OCI-M2 (cell line): ENCODE data around the gene TUBG1.
"Not testable (repeated sequence)": the region's sequence is repeated elsewhere in the genome, so short reads cannot be mapped to it uniquely, and the experiment has no call there.

Experiments used
- DNase-seq: peaks from one replicate; lab custom pipeline; 2025; ENCODE audit not compliant: unreplicated experiment; lab: John Stamatoyannopoulos, UW

The TUBG1 gene

DNA sequence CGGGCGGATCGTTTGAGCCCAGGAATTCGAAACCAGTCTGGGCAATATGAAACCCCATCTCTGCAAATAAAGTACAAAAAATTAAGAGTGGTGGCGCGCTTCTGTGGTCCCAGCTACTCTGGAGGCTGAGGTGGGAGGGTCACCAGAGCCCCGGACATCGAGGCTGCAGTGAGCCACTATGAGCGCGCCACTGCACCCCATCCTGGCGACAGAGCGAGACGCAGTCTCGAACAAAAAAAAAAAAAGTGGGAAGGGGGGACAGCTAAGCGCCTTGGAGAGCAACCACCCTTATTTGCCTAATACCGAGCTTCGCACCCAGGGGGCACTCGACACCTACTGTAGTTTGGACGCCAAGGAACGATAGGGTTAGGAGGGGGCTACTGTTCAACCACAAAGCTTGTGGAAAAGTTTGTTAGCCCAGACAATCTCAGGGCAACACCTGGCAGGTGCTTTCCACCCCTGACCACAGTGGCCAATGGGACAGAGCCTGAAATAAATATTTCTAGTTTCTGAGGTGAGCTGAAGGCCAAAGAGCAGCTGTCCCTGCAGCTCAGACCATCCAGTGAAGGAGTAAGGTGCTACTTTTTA is 31.1 kb upstream of the TUBG1 start:
- DNase-seq = peak; percentile 51

GRCh38 chr17:42579794-42580551 is 29.5 kb upstream of the TUBG1 start:
- no peak for DNase-seq

DNA sequence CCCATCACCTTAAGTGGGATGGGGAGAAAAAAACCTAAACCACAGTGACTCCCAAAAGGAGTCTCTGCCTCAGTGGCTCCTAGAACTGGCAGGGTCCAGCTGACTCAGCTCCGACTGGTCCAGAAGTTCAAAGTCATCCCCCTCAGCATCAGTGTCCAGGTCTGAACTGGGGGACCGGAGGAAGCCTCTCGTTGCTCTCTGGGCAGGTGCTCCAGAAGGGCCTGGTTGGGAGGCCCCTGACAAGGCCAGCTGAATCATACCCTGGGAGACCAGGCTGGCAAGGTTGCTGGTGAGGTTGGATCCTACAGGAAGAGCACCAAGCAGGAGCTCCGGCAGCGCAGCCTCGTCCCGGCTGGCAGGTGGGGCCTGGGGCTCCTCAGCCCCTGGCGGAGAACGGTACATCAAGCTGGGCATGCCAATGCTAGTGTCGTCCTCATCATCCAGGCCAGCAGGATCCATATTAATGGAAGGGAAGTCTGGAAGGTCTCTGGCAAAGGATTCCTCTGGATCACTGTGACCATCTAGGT is 27.7 kb upstream of the TUBG1 start:
- no peak for DNase-seq

DNA sequence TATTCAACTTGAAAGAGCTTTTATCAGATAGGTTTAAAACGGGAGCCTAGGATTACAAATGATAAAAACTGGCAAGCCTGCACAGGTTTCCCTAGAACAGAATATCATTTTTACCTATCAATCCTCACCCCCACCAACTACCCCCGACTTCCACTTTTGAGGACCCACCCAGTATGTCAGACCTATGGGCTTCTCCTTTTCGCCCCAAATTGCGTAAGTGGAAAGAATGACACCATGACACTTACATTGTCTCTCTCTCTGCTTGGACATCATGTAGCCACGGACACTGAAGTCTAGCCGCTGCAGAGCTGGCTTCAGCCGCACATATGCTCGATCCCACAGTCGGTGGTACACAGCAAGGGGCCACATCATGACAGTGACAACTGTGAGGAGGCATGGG is 24.6 kb upstream of the TUBG1 start:
- no peak for DNase-seq

GRCh38 chr17:42585353-42585752 is 24.1 kb upstream of the TUBG1 start:
- DNase-seq = no peak

DNA sequence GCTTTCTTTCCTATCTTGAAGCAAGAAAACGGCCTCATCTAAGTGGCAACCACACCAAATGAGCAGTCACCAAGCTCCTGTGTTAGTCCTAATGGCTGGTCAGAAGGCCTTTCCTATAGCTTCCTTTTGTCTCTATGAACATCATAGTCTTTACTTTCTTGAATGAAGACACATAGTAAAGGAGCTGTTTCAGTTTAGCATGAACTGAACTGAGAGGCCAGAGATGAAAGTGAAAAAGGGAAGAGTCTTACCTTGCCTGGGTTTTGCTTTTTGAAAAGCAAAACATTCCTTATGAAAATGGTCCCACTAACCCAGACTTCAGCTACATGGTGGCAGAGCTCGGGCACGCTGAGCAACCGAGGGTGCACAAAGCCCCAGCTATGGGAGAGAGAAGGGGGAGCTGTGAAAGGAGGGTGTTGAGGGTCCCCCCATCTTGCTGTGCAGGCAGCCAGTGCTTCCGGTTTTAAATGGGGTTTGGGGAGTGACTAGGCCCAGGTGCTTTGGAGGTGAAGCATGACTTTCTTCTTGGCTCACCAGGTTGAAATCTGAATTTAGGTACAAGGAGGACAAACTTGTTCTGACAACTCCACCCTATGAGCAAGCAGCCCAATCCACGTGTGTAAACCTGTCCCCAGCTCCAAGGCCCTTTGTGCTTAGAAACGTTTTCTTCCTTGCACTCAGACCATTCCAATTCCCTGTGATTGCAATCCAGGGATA is 22.8 kb upstream of the TUBG1 start:
- no peak for DNase-seq

DNA sequence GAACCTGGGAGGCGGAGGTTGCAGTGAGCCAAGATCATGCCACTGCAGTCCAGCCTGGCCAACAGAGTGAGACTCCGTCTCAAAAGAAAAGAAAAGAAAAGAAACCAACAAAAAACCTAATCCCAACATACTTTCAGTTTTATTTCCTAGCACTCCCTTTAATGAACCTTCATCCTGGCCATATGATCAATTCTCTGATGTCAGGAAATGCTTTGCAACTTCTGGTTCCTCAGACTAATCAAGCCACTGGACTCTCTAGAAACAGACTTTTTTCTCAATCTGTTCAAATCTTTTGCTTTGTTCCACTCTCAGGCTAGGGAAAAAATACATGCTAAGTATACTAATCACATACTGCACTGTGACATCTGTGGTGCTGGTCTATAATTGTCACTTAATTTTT is 18.6 kb upstream of the TUBG1 start:
- no peak for DNase-seq

GRCh38 chr17:42591411-42591810 is 18.1 kb upstream of the TUBG1 start:
- no peak for DNase-seq

- no peak for DNase-seq
Observed at GRCh38 chr17:42596386-42596785, 13.1 kb upstream of the TUBG1 start.

DNA sequence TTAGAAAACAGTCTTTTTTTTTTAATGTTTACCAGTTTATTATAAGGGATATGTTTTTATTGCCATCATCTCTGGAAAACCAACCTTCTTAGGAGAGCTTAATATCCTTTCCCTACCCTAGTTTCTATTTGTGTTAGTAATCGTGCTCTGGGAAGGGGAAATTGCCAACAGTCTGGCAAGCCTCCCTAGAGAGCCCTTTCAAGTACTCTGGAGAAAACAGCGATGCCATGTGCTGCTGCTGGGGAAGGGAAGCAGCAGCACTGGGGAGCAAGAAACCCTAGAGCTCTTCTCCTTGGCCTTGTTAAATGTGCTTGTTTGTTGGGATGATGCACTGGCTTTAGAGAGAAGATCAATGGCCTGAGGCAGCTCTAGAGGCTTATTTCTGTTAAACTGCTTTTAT is 10.6 kb upstream of the TUBG1 start:
- no peak for DNase-seq

DNA sequence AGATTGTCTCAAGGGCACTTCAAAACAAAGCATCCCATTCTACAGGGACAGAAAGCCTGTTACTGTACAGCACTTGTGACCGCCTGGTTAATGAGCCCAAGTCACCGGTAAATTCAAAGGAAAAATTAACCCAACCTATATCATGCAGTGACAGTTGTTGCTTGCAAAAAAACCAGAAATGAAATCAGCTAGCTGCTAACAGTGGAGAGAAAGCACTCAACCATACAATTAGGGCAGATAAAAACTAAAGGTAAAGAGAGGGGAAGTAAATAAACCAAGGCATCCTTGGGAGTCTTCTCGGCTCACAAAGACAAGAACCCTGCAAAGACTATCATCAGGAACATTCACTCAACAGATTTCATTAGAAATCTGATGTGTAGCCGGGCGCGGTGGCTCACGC is 6.2 kb upstream of the TUBG1 start:
- DNase-seq = no peak

DNA sequence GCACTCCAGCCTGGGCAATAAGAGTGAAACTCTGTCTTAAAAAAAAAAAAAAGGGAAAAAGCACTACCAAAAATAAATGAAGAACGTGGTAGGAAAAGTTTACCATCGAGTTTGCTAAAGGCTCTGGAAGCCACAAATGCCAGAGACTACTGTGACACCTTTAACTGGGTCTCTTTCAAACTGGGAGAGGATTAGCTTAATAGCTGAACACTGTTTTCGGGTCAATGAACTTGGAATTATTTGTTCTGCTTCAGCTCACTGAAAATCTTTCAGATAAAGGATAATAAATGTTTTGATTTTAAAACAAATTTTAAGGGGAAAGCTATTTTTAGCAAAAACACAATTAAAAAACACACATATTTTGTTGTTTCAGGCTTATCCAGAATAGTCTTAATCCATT is 1.7 kb upstream of the TUBG1 start:
- DNase-seq = no peak

DNA sequence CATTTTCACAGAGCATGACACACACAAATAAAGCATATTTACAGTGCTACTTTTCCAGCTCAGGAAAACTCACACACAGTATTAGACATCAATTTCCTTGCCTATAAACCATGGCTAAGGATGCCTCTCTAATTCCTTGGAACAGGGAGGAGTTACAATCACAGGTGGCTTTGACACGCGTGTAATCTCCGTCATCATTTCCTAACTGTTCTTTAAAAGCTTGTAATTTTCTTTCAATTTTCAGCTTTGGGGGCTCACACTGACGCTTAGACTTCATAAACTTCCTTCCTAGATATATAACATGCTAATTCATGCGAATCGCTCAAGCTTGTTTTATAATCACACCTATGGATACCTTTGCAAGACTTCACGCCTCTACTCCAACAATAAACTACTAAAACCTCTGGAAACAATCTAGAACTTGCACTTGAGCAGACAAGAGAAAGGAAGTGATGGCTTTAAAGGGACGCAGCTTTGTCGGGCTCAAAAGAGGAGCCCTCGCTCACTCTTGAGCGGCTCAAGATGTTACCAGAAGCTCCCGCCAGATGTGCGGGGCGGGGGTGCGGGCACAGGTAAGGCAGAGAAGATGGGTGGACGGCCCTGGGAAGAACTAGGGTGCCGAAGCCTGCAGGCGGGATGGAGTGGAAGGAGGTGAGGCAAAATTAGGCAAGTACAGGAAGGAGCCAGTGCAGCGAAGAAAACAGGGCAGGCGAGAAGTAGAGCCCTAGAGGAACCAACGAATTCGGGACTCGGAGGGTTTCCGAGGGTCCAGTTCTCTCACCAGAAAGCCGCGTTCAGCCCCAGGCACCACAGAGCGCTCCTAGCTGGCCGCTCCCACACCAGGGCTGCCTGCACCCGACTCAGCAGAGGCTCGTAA is 940 bp upstream of the TUBG1 start:
- no peak for DNase-seq

- DNase-seq = not testable (repeated sequence)
Observed at GRCh38 chr17:42609814-42610801, 625 bp downstream of the TUBG1 start.

- DNase-seq = no peak
Observed at GRCh38 chr17:42612013-42612412, 2.5 kb downstream of the TUBG1 start.

DNA sequence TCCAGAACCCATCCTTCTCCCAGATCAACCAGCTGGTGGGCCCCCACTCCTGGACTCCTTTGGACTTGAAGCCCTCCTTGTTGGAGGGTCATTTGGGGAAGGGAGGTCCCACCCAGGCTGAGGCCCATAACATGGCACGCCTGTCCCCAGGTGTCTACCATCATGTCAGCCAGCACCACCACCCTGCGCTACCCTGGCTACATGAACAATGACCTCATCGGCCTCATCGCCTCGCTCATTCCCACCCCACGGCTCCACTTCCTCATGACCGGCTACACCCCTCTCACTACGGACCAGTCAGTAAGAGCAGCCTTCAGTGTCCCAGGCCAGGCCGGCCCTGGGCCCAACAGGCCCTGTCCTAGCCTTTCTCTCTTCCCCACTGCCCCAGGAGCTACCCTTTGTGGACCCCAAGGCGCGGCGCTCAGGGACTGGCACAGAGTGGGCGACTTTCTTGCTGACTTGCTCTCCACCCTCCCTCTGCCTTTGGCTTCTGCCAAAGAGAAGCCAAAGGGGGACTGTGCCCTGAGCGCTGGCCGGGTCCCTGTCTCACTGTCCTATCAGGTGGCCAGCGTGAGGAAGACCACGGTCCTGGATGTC is 4.3 kb downstream of the TUBG1 start:
- no peak for DNase-seq

DNA sequence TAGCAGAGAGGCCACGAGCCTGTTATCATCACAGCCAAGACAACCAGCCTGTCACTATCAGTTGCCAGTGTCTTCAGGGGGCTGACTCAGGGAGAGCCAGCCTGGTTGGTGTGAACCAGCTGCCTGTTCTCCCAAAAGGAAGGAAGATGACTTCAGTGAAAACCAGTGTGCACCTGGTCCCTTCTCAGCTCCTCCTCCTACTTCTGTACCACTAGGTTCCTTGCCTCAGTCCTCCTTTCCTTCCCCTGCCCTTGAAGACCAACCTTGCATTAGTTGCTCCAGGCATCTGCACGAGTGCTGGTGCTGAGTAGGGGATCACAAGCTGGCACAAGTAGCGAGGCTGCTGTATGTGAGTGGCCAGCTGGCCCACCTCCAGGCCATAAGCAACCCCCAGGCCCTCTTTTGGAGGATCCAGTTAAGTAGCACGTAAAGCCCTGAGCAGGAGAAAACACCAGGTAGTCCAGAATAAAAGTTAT is 8.5 kb downstream of the TUBG1 start:
- DNase-seq = no peak

DNA sequence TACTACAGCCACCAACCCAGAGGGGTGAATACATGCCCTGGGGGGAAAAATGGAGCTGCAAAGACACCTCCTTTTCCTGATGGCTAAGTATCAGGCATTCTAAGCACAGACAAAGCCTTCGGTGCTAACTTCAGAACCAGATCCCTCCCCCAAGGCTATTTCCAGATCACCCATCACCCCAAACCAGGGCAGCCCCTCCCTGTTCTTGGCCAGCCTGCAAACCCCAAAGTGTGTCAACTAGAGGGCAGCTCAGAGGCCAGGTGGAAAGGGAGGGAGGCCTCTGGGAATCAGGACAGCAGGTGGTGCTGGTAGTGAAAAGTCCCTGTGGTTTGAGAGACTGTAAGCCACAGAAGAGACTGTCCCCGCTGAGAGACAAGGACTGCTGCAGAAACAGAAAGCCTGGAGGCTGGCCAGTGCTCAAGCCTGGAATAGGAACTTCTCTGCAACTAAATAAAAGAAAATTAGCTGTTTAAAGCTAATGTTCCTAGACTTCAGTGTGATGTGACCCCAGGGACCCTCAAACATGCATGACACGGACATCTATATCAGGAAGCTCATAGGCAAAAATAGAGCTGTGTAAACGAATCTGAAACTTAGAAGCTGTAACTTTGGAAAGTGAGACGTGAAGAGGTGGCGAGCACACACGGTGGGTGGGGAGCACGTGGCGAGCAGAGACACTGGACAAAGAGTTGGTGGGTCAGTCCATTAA is 9.1 kb downstream of the TUBG1 start:
- DNase-seq = no peak

- DNase-seq = not testable (repeated sequence)
Observed at GRCh38 chr17:42621987-42622386, 12.5 kb downstream of the TUBG1 start.
